Vagina (tissue), 2 donors: ENCODE data around the gene UBQLN4.
A peak's percentile ranks its signal among the peaks of the same experiment; 100 is the strongest.

Experiments used
- CTCF ChIP-seq, 3 experiments: fragments of 450-650 bp in 2 of 3; fragments of 200-600 bp in 1 of 3; sonication (generic) in 1 of 3; IDR thresholded peaks; one replicate each; pipeline ENCODE4 v1.5.1; 2017 to 2019; ENCODE audit warnings: antibody characterized with exemption in 3 of 3, mild to moderate bottlenecking in 2 of 3, moderate library complexity in 2 of 3
- POLR2A ChIP-seq, 2 donors: fragments of 450-650 bp; IDR thresholded peaks; one replicate each; pipeline ENCODE4 v1.6.1; 2017; ENCODE audit warnings: antibody characterized with exemption in 2 of 2, mild to moderate bottlenecking in 2 of 2, moderate library complexity in 2 of 2
- POLR2AphosphoS5 ChIP-seq, 2 donors: sonication (generic); formaldehyde crosslinking; IDR thresholded peaks; one replicate each; pipeline ENCODE4 v1.9.0; 2017; ENCODE audit warnings: antibody characterized with exemption in 2 of 2, mild to moderate bottlenecking in 2 of 2, low read depth in 1 of 2; ENCODE audit not compliant: insufficient read depth in 1 of 2

GRCh38 chr1:155989242-155990004 is 64.2 kb downstream of the UBQLN4 start:
- peak; percentile 17 to 69 for TF ChIP-seq POLR2AphosphoS5 (IDR thresholded peaks at IDR 0.05; ENCODE audit: insufficient read depth in 1 of 2, low read depth in 1 of 2)
- peak; percentile 96 to 99 (median 98) for TF ChIP-seq CTCF (IDR thresholded peaks at IDR 0.05)
- TF ChIP-seq POLR2A (IDR thresholded peaks at IDR 0.05) = no peak
